GM12892 (cell line): ENCODE measurements around the gene ARHGAP31.

Experiments used
- DNase-seq: peaks from one replicate; pipeline ENCODE4 v3.0.0; 2011; ENCODE audit not compliant: insufficient read length
- FAIRE-seq: peaks from 2 replicates; lab custom pipeline; 2011; peaks lifted over from hg19 to GRCh38; lab: Jason Lieb, UNC
- POLR2A ChIP-seq: IDR thresholded peaks from 2 replicates; pipeline ENCODE4 v1.6.1; 2011; ENCODE audit warnings: low read depth, low read length, control low read depth
- POLR2AphosphoS5 ChIP-seq: IDR thresholded peaks from 2 replicates; pipeline ENCODE4 v1.6.1; 2011; ENCODE audit warnings: low read depth, low read length, control low read depth
- TAF1 ChIP-seq: IDR thresholded peaks from 2 replicates; pipeline ENCODE4 v1.6.1; 2011; ENCODE audit warnings: low read depth, mild to moderate bottlenecking, control low read depth, low read length, borderline replicate concordance

ARHGAP31 gene

DNA sequence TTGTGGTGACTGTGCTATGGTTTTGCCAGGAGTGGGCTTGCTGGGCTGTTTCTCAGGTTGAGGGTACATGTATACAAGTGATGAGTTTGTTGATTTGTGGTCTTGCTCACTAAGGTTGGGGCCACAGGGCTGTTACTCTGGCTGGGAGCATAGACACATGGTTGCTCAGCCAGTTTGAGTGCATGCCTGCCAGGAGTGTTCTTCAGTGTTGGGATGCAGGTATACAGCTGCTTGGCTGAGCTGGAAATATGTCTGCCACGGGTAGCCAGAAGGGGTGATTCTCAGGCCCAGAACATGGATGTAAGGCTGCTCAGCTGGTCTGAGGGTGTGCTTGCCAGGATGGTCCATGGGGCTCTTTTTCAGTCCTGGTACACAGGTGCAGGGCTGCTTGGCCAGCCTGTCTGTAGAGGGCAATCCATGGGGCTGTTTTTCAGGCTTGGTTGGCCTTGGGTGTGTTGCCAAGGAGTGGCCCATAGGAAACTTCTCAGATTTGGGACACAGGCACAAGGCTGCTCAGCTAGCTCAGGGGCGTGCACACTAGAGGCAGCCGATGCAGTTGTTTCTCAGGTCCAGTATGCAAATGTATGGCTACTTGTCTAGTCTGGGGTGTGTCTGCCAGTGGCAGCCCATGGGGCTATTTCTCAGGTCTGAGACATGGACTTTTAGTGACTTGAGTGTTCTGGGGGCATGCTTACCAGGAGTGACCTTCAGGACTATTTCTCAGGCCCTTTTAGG, 5.3 kb upstream of the ARHGAP31 start:
- FAIRE-seq = no peak
- no peak for DNase-seq
- TF ChIP-seq TAF1 (no peak), POLR2AphosphoS5 (no peak), POLR2A (no peak)

DNA sequence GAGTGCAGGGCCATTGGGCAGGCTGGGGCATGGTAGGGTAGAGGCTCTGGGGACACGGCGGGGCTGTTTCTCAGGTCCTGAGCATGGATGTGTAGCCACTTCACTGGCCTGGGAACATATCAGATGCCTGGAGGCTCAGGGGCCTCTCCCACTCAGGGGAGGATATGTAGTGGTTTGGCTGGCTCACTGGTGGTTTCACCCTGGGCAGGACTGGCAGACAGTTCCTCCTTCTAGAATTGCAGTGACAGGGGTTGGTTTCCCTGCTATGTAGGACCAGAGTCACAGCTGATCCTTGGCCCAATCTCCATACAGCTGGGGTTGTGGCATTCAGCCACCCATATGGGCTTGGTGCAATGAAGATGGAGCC, 4.8 kb upstream of the ARHGAP31 start:
- FAIRE-seq (no peak), DNase-seq (no peak)
- TF ChIP-seq TAF1 (no peak), POLR2AphosphoS5 (no peak), POLR2A (no peak)

DNA sequence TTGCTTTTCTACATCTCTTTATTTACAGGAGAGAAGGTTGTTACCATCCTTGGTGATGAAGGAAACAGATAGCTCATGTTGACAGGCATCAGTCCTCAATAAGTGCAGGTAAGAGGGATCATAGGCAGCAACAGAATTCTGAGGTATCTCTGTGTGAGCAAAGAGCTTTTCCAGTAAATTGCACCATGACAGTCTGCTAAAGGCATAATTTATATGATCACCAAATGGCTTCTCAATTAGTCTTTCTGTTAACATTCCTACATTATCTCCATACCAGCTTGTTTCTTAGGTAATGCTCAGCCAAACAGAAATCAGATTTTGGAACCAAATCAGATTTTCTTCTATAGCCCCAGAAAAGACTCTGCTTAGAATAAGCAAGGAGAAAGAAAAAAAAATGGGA, 3.6 kb upstream of the ARHGAP31 start:
- no peak for TF ChIP-seq POLR2AphosphoS5
- FAIRE-seq (no peak), DNase-seq (no peak)

DNA sequence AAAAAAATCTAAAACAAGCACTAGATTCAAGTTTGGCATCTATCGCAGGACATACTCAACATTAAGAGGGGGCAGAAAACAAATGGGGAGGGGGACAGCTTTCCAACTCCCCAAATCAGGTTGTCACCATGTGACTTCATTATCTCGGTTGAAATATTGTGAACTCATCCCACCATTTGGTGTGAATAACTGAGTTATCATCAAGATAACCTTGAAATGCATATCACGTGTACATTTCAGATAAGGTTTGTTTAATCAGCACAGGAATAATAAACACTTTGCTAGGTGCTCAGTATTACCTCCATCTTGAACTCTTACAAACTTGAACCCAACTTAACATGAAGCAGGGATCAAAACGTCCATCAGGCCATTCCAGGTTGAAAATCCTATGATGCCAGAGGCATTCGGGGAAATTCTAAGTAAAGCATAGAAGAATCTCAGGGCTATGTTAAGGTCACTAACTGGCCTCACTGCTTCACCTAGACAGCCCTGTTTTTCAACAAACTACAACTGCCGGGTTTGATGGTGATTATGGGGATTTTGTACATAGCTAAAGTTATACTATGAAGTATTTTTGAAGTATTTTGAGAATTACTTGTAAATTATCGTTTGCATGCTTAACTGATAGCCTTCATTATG, 3.0 kb upstream of the ARHGAP31 start:
- DNase-seq (no peak), FAIRE-seq (no peak)
- TF ChIP-seq POLR2AphosphoS5 = no peak
- TF ChIP-seq POLR2A = no peak
- no peak for TF ChIP-seq TAF1

- TF ChIP-seq POLR2AphosphoS5 (no peak), POLR2A (no peak), TAF1 (no peak)
- peak; percentile 25 for DNase-seq
- peak; percentile 70 for FAIRE-seq
These were observed 1.5 kb upstream of the ARHGAP31 start for GRCh38 chr3:119292666-119293065.

DNA sequence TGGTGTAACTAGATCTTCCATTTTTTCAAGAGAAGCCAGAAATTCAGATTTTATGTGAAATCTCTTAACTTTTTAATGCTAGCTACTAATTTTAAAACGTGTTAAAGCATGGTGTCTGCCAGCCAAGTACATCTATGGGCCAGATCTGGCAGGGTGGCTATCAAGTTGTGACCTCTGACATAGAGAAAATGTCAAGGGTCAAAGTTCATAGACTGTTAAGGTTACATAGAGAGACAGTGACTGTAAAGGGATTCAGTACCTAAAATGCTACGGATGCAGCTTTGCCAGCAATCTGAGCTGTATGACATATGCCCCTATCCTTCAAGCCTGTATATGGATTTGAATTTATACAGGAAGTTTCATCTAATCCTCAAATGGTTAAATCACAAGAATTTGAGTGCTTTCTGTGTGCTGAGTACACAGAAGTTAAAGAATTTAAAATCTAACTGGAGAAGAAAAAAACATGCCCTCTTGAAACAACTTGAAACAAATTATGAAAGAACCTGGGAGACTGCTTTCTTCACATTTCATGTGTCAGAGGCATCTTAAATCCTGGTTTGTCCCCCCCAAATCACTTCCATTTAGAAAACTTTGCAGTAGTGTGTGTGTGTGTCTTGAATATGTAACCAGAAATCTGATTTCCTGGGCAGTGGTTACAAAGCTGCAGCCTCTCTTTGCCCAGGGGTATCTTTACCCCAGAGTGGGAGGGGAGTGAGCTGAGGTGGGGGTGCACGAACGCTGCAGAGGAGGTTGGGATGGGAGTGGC, 895 bp upstream of the ARHGAP31 start:
- FAIRE-seq = peak; percentile 77
- TF ChIP-seq POLR2AphosphoS5 (no peak), TAF1 (no peak), POLR2A (no peak)
- no peak for DNase-seq

DNA sequence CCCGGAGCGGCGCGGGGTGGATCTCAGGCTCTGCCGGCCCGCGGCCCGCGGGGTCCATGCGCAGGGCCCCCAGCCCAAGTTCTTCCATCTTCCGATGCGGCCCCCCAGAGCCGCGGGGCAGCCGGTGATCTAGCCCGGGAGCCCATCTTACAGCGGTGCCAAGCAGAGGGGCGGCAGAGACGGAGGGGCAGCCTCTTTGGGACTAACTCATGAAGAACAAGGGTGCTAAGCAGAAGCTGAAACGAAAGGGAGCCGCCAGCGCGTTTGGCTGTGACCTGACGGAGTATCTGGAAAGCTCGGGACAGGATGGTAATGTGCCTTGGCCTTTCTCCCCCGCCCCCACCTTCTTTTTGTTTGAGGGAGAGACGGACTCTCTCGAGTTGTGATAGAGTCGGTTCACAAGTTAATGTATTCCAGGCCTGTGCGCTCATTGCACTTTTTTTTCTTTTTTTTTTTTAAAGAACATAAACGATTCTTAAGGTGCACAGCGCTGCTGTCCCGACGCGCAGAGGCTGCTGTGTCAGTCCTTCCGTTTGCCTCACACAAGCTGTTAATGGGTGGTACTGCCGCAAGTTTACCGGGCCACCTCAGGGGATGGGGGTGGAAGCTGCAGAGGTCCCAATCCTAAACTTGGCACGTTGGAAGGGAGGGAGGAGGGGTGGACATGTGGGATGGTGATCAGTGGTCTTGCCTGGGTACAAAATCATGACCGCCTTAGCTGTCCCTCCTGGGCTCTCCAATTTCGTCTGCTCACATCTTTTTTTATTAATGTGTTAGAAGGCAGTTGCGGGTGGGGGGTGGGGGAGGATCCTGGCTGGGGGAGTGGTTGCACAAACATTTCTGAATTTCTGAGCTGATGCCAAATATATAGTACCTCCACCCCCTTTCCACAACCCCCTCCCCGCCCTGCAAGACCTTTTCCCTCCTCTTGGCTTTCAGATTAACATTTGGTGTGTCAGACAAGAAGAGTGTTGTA, 801 bp downstream of the ARHGAP31 start:
- FAIRE-seq (peak; percentile 90), DNase-seq (peak; percentile 25)
- TF ChIP-seq POLR2A (no peak), POLR2AphosphoS5 (no peak; the same call in 1 of the 2 replicates), TAF1 (0 out of 2 replicates have a peak, but pooled peaks have one; percentile 4)

GRCh38 chr3:119295816-119296726, 1.9 kb downstream of the ARHGAP31 start:
- DNase-seq = no peak
- FAIRE-seq = peak; percentile 5
- TF ChIP-seq POLR2A (no peak), TAF1 (no peak), POLR2AphosphoS5 (no peak)

- FAIRE-seq (no peak), DNase-seq (no peak)
- TF ChIP-seq TAF1 = no peak
- no peak for TF ChIP-seq POLR2AphosphoS5
- TF ChIP-seq POLR2A = no peak
These were observed 2.5 kb downstream of the ARHGAP31 start for GRCh38 chr3:119296727-119297122.

GRCh38 chr3:119297169-119297568, 3.0 kb downstream of the ARHGAP31 start:
- FAIRE-seq (peak; percentile 5), DNase-seq (no peak)
- no peak for TF ChIP-seq POLR2A
- no peak for TF ChIP-seq TAF1
- TF ChIP-seq POLR2AphosphoS5 = no peak
